HG03103 (cell line): ENCODE results near the gene RAPGEF1.

Source experiments
- ATAC-seq: cut with Tn5 transposase; IDR thresholded peaks from one replicate; pipeline ENCODE4 v1.9.1; 2021; ENCODE audit warnings: low read depth; ENCODE audit not compliant: unreplicated experiment

Gene RAPGEF1

DNA sequence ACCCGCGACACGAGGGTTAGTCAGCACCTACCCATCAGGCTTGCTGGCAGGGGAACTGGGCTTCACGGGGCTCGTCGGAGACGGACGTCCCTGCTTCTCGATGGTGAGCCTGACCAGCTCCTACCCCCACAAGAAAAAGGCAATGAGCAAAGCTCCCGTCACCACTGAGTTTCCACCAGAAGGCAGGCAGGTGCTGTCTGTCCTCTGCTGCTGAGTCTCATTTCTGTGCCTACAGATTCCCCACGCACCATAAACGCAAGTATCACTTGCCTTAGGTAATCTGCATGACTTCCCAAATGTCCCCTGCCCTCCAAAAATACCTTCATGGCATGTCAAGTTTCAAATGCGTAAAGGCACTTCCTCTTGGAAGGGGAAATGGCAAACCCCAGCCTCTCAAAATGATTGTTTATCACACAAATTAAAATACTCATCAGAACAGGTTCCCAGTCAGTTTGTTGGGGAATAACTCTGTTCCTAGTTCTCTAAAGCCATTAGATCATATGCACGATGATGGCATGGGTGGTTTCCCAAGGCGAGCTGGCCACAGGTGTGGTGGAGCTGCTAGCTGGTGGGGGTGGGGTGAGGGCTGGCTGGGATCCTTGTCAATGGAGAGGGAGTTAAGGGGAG is 109.6 kb downstream of the RAPGEF1 start:
- ATAC-seq: no peak

DNA sequence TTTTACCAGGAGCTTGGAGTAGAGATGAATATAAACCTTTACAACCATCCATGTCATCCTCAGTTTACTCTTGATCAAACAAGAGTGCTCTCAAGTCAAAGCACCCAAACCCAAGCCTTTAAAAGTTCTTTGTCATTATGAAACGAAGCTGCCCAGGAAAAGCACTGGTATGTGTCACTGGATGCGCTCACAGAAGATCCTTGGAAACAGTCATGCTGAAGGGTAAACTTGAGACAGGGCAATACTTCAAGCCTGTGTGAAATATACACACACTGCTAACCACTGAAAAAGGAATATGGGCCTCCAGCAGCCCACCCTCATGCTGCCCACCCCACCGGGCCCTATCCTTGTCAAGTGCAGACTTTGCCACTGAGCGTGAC is 110.1 kb downstream of the RAPGEF1 start:
- no peak for ATAC-seq

DNA sequence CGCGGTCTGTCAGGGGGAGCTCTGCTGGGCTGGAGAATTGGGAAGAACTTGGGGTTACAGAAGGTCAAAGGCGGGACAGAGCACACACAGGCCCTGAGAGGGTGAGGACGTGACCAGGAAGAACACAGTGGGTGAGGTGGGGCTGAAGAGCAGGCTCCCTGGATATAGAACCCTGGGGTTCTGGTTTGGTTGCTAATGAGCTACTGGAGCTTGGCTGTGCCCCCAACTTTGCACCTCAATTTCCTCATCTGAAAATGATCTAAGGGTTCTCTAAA is 110.7 kb downstream of the RAPGEF1 start:
- ATAC-seq: no peak

DNA sequence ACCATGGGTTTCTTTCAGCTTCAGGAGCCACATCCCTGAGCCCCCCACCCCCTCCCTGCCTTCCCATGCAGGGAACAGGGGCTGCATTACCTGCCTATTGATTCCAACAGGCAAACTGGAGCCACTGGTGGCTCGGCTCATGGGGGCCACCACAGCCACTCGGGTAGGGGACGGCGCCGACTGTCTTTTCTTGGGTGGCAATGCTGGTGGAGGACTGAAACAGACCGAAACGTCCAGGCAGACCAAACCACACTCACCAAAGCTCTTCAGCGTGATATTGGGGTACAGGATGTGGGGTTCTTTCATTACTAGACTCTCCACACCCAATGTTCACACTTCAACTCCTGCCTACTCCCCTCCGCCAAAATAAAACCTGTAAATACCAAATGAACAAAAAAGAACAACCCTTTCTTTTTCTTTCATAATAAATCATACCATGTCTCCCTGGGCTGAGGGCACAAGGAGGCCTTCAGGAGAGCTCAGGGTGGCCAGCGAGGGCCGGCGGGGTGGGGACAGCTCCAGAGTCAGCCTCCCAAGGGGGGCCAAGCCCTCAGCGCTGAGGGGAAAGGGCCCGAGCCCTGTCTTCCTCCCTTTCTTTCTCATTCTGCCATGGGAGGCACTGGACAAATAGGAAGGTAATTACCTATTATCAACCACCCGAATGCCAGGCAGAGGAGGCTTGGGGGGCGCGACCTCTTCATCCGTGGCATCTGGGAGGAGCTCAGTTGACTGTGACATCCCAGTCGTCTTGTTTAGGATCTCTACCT is 111.2 kb downstream of the RAPGEF1 start:
- no peak for ATAC-seq

DNA sequence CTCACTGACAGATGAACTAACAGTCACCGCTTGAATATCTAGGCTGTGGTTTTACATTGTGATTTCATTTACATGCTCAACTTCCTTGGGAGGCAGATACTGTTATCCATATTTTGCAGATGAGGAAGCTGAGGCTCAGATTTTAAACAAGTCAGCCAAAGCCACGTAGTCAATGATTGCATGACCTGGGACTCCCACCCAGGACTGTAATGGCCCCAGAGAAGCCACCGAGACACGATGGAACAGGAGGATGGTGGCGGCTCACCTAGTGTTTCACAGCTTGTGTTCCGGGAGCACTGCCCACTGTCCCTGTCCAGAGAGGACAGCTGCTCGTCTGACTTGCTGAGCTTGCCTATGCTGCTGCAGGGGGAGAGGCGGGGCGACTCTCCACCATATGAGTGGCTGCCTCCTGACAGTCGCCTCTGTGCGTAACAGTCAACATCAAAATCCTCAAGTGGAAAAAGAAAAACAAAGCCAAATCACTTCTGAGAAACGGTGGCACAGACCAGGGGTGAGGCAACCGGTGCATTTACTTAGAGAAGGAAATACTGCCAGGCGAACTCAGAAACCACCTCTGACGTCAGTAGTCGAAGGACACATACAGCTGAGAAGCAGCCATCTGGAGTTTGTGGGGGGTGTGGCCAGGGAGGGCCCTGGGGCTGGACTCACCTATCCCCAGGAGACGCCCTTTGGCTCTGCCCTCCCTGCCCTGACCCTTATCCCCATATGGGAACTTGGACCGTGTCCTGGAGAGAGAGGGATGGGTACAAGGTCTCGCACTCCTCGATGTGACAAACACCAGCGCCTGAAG is 112.0 kb downstream of the RAPGEF1 start:
- no peak for ATAC-seq

- no peak for ATAC-seq
Observed at GRCh38 chr9:131627326-131627647, 112.6 kb downstream of the RAPGEF1 start.

GRCh38 chr9:131625790-131626670 is 113.8 kb downstream of the RAPGEF1 start:
- no peak for ATAC-seq

- no peak for ATAC-seq
Observed at GRCh38 chr9:131625508-131625787, 114.4 kb downstream of the RAPGEF1 start.

GRCh38 chr9:131624636-131625507 is 115.0 kb downstream of the RAPGEF1 start:
- no peak for ATAC-seq

- no peak for ATAC-seq
Observed at GRCh38 chr9:131623655-131624330, 116.1 kb downstream of the RAPGEF1 start.

DNA sequence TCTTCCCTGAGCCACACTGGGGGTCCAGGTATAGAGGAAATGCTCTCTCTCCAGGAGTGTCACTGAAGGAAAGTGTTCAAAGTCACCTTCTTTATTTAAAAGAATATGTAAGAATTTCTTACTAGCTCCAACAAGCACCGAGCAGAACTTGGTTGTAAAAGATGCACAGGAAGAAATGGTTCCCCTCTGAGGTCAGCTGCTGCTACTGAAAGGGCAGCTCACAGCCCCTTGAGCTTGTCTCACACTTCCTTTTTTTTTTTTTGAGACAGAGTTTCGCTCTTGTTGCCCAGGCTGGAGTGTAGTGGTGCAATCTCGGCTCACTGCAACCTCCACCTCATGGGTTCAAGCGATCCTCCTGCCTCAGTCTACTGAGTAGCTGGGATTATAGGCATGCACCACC is 117.4 kb downstream of the RAPGEF1 start:
- ATAC-seq: no peak

DNA sequence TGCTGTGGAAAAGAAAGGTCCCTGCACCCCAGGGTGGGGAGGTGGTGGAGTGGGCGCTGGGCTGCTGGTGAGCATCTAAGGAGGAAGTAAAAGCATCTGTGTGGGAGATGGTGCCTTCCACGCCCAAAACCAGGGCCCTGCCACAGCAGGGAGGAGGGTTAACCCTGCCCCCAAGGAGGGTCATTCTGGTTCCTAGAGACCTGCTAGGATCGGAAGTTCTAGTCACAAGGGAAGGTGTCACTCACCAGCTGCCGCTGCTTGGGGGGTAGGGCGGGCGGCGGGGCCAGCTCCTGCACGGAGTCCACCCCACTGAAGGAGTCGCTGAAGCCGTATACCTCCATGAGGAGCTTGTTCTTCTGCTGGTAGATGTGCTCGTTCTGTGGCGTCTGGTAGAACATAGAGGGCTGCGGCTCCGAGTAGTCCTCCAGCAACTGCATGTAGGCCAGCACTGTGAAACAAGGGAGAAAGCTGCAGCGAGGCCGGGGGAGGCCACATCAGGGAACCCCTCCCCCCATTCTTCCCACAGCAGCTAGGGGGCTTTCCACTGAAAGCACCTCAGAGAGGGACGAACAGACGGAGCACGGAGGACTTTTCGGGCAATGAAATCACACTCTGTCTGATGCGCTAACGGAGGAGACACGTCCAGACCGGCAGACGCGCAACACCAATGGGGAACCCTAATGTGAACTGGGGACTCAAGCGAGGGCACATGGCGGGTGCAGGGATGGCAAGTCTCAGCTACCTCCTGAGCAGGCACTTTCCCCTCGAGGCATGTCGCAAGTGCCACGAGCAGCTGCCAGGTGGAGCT is 118.1 kb downstream of the RAPGEF1 start:
- peak; percentile 53 for ATAC-seq

GRCh38 chr9:131620764-131621520 is 118.9 kb downstream of the RAPGEF1 start:
- ATAC-seq: no peak

GRCh38 chr9:131619680-131620079 is 120.2 kb downstream of the RAPGEF1 start:
- no peak for ATAC-seq

- no peak for ATAC-seq
Observed at GRCh38 chr9:131618785-131619184, 121.1 kb downstream of the RAPGEF1 start.

DNA sequence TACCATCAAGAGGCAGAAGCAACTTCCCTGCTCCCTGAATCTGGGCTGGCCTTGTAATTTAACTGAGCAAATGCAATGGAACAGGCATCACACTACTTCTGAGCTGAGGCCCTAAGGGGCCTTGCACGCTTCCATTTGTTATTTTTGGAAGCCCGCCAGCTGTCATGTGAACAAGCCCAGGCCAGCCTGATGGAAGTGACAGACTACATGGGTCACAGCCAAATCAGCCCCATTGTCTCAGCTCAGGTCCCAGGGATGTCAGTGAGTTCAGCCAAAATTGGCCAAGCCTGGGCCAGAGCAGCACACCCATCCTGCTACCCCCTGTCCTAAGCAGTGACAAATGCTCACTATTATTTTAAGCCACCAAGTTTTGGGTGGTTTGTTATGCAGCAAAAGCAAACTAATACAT is 121.8 kb downstream of the RAPGEF1 start:
- ATAC-seq: no peak

DNA sequence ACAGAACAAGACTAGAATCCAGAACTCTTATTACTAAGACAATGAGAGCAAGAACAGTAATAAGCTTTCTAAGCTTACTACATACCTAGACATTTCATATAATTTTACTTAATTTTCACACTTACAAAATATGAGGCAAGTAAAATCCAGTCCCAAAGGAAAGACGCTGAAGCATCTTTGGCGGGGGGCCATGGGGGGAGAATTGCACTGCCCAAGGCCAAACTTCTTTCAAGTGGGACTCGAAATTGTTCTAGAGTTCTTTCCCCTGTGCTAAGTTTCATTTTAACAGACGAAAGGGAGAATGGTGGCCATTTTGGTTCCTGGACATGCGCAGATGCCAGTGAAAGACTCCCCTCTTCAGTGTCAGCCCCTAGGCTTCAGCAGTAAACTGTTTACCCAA is 122.3 kb downstream of the RAPGEF1 start:
- no peak for ATAC-seq

GRCh38 chr9:131616983-131617604 is 122.8 kb downstream of the RAPGEF1 start:
- no peak for ATAC-seq
